ENCODE measurements around the gene AGAP1. TPM values are rescaled to one million over a fixed set of nuclear protein-coding genes. Genes with fewer than 3 reads are reported as not detected.

The AGAP1 gene
- total RNA-seq, 1 donor from 2014 or later = 54.7 TPM

GRCh38 chr2:235740821-235741220 is 247.0 kb downstream of the AGAP1 start:
- Mint-ChIP-seq H3K27me3 (ENCODE audit: low read depth) (no peaks in the 10 kb centered on the region), H3K36me3 (ENCODE audit: low read depth) (peaks cover 2% of the 10 kb centered on the region), H3K4me3 (no peak overlapping the region), H3K4me1 (peaks cover 14% of the 10 kb centered on the region), H3K27ac (ENCODE audit: unreplicated experiment) (no peak overlapping the region), H3K9me3 (no peaks in the 10 kb centered on the region)
- no peak for DNase-seq (ENCODE audit: low read depth, low spot score)
- TF ChIP-seq, protein P1, sequence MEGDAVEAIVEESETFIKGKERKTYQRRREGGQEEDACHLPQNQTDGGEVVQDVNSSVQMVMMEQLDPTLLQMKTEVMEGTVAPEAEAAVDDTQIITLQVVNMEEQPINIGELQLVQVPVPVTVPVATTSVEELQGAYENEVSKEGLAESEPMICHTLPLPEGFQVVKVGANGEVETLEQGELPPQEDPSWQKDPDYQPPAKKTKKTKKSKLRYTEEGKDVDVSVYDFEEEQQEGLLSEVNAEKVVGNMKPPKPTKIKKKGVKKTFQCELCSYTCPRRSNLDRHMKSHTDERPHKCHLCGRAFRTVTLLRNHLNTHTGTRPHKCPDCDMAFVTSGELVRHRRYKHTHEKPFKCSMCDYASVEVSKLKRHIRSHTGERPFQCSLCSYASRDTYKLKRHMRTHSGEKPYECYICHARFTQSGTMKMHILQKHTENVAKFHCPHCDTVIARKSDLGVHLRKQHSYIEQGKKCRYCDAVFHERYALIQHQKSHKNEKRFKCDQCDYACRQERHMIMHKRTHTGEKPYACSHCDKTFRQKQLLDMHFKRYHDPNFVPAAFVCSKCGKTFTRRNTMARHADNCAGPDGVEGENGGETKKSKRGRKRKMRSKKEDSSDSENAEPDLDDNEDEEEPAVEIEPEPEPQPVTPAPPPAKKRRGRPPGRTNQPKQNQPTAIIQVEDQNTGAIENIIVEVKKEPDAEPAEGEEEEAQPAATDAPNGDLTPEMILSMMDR (conservative IDR thresholded peaks at IDR 0.05) = peak; percentile 45

- no peak for DNase-seq (ENCODE audit: low read depth, low spot score)
- H3K4me1 Mint-ChIP-seq = peaks cover 14% of the 10 kb centered on the region
- H3K9me3 Mint-ChIP-seq = no peaks in the 10 kb centered on the region
- no peak overlapping the region for H3K4me3 Mint-ChIP-seq
- H3K27ac Mint-ChIP-seq (ENCODE audit: unreplicated experiment) = no peak overlapping the region
- peaks cover 2% of the 10 kb centered on the region for H3K36me3 Mint-ChIP-seq (ENCODE audit: low read depth)
- no peaks in the 10 kb centered on the region for H3K27me3 Mint-ChIP-seq (ENCODE audit: low read depth)
- TF ChIP-seq, protein P1 (conservative IDR thresholded peaks at IDR 0.05) = no peak
Measured at GRCh38 chr2:235744161-235744560, 250.3 kb downstream of the AGAP1 start.

DNA sequence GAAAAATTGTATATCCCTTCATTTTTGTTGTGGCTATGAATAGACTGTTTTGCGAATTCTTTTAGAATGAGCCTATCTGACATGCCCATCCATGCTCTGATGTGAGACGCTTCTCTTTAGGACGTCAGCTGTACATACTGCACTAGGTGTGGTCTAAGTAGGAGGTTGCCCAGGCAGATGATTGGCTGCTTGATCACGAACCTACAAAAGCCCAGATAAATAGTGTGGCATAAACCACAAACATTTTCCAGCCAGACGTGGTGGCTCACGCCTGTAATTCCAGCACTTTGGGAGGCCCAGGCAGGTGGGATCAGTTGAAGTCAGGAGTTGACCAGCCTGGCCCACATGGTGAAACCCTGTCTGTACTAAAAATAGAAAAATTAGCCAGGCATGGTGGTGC is 251.8 kb downstream of the AGAP1 start:
- no peak overlapping the region for H3K4me3 Mint-ChIP-seq
- no peaks in the 10 kb centered on the region for H3K9me3 Mint-ChIP-seq
- H3K27me3 Mint-ChIP-seq (ENCODE audit: low read depth) = no peaks in the 10 kb centered on the region
- peaks cover 5% of the 10 kb centered on the region for H3K36me3 Mint-ChIP-seq (ENCODE audit: low read depth)
- TF ChIP-seq, protein P1 (conservative IDR thresholded peaks at IDR 0.05) = no peak
- peaks cover 8% of the 10 kb centered on the region for H3K4me1 Mint-ChIP-seq
- DNase-seq (ENCODE audit: low read depth, low spot score) = no peak
- no peak overlapping the region for H3K27ac Mint-ChIP-seq (ENCODE audit: unreplicated experiment)

- DNase-seq (ENCODE audit: low read depth, low spot score) = peak; percentile 59
- Mint-ChIP-seq H3K4me1 (peaks cover under 1% of the 10 kb centered on the region), H3K4me3 (no peak overlapping the region)
Measured at GRCh38 chr2:235746257-235746934, 252.6 kb downstream of the AGAP1 start.

GRCh38 chr2:235747001-235747785 is 253.3 kb downstream of the AGAP1 start:
- no peak for DNase-seq (ENCODE audit: low read depth, low spot score)
- H3K9me3 Mint-ChIP-seq = no peaks in the 10 kb centered on the region
- H3K4me3 Mint-ChIP-seq = no peak overlapping the region
- TF ChIP-seq, protein P1 (conservative IDR thresholded peaks at IDR 0.05) = no peak
- H3K27me3 Mint-ChIP-seq (ENCODE audit: low read depth) = no peaks in the 10 kb centered on the region
- H3K4me1 Mint-ChIP-seq = no peaks in the 10 kb centered on the region
- H3K36me3 Mint-ChIP-seq (ENCODE audit: low read depth) = peaks cover 5% of the 10 kb centered on the region
- H3K27ac Mint-ChIP-seq (ENCODE audit: unreplicated experiment) = no peak overlapping the region

More at GRCh38 chr2:235746257-235746934, 252.6 kb downstream of the AGAP1 start:
- peaks cover 5% of the 10 kb centered on the region for H3K36me3 Mint-ChIP-seq (ENCODE audit: low read depth)
- TF ChIP-seq, protein P1 (conservative IDR thresholded peaks at IDR 0.05) = peak; percentile 81
- peak overlapping the region; percentile 27 for H3K27ac Mint-ChIP-seq (ENCODE audit: unreplicated experiment)
- H3K9me3 Mint-ChIP-seq = no peaks in the 10 kb centered on the region
- no peaks in the 10 kb centered on the region for H3K27me3 Mint-ChIP-seq (ENCODE audit: low read depth)

Data from neural crest cell (in vitro differentiated cells).